Keratinocyte (primary cell): Measurements from ENCODE around the gene GNAI1.

Experiments
- EZH2 ChIP-seq: IDR thresholded peaks from one replicate; pipeline ENCODE4 v1.6.1; 2012; ENCODE audit warnings: inconsistent platforms, mild to moderate bottlenecking, low read length, moderate library complexity
- TF ChIP-seq, protein P1 (sequence below), 3 experiments: IDR thresholded peaks in 1 of 3; conservative IDR thresholded peaks in 1 of 3; optimal IDR thresholded peaks in 1 of 3; 2 replicates in 2 of 3; 3 replicates in 1 of 3; pipeline versions ENCODE3 to v1.5.1; 2011; ENCODE audit warnings: low read length in 3 of 3, mild to moderate bottlenecking in 3 of 3, moderate library complexity in 2 of 3, control low read depth in 1 of 3, inconsistent platforms in 1 of 3; ENCODE audit not compliant: insufficient read depth in 2 of 3; ENCODE audit errors: extremely low read depth in 1 of 3

GRCh38 chr7:80204919-80205318 lies 70.3 kb downstream of the GNAI1 start:
- TF ChIP-seq, protein P1, sequence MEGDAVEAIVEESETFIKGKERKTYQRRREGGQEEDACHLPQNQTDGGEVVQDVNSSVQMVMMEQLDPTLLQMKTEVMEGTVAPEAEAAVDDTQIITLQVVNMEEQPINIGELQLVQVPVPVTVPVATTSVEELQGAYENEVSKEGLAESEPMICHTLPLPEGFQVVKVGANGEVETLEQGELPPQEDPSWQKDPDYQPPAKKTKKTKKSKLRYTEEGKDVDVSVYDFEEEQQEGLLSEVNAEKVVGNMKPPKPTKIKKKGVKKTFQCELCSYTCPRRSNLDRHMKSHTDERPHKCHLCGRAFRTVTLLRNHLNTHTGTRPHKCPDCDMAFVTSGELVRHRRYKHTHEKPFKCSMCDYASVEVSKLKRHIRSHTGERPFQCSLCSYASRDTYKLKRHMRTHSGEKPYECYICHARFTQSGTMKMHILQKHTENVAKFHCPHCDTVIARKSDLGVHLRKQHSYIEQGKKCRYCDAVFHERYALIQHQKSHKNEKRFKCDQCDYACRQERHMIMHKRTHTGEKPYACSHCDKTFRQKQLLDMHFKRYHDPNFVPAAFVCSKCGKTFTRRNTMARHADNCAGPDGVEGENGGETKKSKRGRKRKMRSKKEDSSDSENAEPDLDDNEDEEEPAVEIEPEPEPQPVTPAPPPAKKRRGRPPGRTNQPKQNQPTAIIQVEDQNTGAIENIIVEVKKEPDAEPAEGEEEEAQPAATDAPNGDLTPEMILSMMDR (optimal IDR thresholded peaks at IDR 0.05 in 1 of 3, IDR thresholded peaks at IDR 0.05 in 1 of 3, conservative IDR thresholded peaks at IDR 0.05 in 1 of 3; ENCODE audit: extremely low read depth in 1 of 3, insufficient read depth in 2 of 3, low read length in 3 of 3): no peak
- no peak for TF ChIP-seq EZH2
